HG03378 (cell line): ENCODE data around the gene TIAM1.

Experiments used
- ATAC-seq: cut with Tn5 transposase; IDR thresholded peaks from one replicate; pipeline ENCODE4 v1.9.1; 2021; ENCODE audit warnings: mild to moderate bottlenecking, moderate library complexity; ENCODE audit not compliant: unreplicated experiment

The TIAM1 gene

GRCh38 chr21:31182231-31183140 lies 161.6 kb downstream of the TIAM1 start:
- ATAC-seq: no peak

- ATAC-seq: no peak
Observed at GRCh38 chr21:31181082-31181750, 162.8 kb downstream of the TIAM1 start.

GRCh38 chr21:31180256-31181081 lies 163.6 kb downstream of the TIAM1 start:
- ATAC-seq: no peak

- no peak for ATAC-seq
Observed at GRCh38 chr21:31176725-31177124, 167.3 kb downstream of the TIAM1 start.

DNA sequence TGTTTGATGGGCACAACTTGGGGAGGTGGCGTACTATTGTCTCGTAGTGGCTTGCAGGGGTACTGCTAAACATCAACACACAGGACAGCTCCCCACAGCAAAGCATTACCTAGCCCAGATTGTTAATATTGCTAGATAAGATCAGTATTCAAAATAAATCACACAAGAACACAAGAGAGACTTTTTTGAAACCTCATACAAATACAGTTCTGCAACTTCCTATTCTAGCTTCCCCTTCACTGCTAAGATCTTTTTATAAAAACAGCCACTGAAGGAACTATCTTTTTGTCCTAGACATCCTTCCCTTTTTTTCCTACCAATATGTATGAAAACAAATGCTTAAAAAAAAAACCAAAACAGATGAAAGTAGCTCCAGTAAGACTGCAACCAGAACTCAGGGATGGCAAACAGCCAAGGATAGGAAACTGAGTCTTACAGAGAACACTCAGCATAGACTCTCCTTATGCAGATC lies 167.9 kb downstream of the TIAM1 start:
- no peak for ATAC-seq

- ATAC-seq: no peak
Observed at GRCh38 chr21:31173881-31174555, 170.0 kb downstream of the TIAM1 start.

- no peak for ATAC-seq
Observed at GRCh38 chr21:31172328-31172727, 171.7 kb downstream of the TIAM1 start.

GRCh38 chr21:31164713-31165694 lies 179.1 kb downstream of the TIAM1 start:
- ATAC-seq: no peak

GRCh38 chr21:31162827-31163226 lies 181.2 kb downstream of the TIAM1 start:
- ATAC-seq: no peak

DNA sequence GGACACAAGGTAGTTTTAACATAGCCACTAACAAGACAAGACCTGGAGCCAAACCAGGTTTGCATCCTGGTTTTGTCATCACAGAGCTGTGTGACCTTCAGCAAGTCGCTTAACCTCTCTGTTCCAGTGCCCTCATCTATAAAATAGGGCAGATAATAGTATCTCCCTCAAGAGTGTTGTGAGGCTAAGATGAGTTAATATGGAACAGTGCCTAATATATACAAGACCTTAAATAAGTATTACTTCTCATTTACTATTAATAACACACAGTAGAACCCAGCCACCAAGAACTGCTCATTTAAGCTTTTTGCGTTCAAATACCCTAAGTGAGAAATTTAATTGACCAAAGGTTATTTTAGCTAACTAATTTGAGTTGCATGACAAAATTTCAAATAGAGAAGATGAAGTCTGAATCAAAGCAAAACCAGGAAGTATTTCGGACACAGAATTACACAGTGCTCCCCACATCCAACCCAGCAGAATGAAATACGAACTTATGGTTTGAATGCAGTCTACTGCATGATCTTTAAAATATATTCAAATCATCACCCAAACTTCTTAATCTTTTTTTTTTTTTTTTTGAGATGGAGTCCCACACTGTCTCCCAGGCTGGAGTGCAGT lies 181.9 kb downstream of the TIAM1 start:
- ATAC-seq: no peak

DNA sequence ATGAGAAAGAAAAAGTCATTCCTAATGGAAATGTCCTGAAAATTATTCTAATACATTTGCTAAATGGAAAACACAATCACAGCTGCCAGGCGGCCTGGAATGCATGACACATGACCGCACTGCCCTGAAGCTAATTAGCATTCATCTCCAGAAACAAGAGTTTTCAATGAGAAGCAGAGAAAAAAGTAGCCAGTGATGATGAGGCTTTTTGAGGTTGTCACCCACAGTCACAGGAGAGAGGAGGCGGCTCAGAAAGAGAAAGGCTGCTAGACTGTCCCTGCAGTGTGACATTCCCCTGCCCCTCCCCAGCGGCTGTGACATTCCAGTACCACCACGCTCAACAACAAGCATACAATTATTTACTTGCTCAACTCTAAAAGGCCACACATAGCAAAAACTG lies 182.9 kb downstream of the TIAM1 start:
- no peak for ATAC-seq

- ATAC-seq: no peak
Observed at GRCh38 chr21:31159808-31160207, 184.3 kb downstream of the TIAM1 start.

DNA sequence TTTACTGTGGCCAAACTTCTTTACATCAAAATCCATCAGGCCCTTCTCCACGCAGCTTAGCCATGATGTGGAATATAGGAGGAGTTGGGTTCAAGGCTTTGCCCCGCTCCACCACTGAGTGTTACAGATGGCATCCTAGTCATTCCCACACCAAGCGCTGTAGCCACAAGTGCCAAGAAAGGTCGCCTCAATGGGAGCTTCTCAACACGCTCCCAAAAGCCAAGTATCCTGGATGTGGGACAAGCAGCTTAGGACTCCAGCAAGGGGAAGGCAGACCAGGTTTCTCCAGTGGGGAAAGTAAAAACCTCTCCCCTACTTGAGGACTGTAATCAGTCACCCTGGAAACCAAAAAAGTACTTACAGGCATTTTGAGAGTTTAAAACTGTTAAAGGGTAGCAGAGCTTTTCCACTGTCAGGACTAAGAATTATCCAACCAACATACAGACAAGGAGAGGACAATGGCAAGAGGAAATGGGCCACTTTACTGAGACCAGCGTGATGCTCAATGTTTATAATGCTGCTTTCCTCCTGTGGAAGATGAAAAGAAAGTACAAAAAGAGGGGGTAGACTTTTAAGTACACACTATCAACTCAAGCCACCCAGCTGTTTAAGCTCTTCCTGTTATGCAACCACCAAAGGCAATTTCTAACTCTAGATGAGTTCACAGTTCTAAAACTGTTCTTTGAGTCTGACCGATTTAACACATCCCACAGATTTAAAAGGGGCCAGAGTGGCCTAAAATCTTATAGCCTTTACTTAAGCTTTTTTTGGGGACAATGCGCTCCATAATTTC lies 185.1 kb downstream of the TIAM1 start:
- ATAC-seq: no peak

DNA sequence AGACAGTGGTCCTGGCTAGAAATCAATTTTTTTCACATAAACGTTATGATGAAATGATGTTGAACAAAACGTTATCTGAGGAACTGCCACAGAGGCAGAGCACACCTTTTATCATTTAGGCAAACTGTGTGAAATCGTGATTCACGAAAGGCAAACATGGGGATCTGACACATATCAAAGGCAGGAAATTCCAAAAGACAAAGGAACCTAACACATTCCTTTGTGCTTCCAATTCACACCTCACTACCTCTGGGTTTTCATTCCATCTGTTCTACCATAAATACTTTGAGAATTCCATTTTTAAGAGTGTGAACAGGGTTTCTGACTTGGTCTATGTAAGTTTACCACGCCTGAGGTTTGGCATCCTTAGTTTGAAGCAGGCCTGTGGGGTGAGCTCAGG lies 186.3 kb downstream of the TIAM1 start:
- no peak for ATAC-seq

GRCh38 chr21:31156662-31157061 lies 187.4 kb downstream of the TIAM1 start:
- ATAC-seq: no peak

- ATAC-seq: no peak
Observed at GRCh38 chr21:31156169-31156568, 187.9 kb downstream of the TIAM1 start.

GRCh38 chr21:31151156-31152045 lies 192.7 kb downstream of the TIAM1 start:
- ATAC-seq: no peak
